Limb (tissue), 2 donors: ENCODE measurements around the gene PCBP4.
A peak's percentile ranks its signal among the peaks of the same experiment; 100 is the strongest.

Experiments
- DNase-seq, 2 donors: peaks; one replicate each; pipeline ENCODE4 v3.0.0-alpha.2; 2016; ENCODE audit errors: extremely low spot score in 2 of 2

Gene PCBP4

GRCh38 chr3:51974277-51974962 is 7.2 kb upstream of the PCBP4 start:
- DNase-seq: no peak

- no peak for DNase-seq
Measured at GRCh38 chr3:51971350-51971749, 4.1 kb upstream of the PCBP4 start.

GRCh38 chr3:51970606-51971300 is 3.5 kb upstream of the PCBP4 start:
- no peak for DNase-seq

GRCh38 chr3:51969841-51970240 is 2.6 kb upstream of the PCBP4 start:
- no peak for DNase-seq

GRCh38 chr3:51968883-51969678 is 1.8 kb upstream of the PCBP4 start:
- no peak for DNase-seq

- DNase-seq: peak; percentile 32 to 77
Measured at GRCh38 chr3:51968170-51968775, 1.0 kb upstream of the PCBP4 start.

GRCh38 chr3:51966922-51967383 is 301 bp downstream of the PCBP4 start:
- no peak for DNase-seq

GRCh38 chr3:51966486-51966885 is 768 bp downstream of the PCBP4 start:
- DNase-seq: no peak

- DNase-seq: no peak
Measured at GRCh38 chr3:51966016-51966415, 1.2 kb downstream of the PCBP4 start.

GRCh38 chr3:51964521-51964920 is 2.7 kb downstream of the PCBP4 start:
- no peak for DNase-seq

GRCh38 chr3:51963951-51964451 is 3.3 kb downstream of the PCBP4 start:
- DNase-seq: peak; percentile 27 to 78

GRCh38 chr3:51962854-51963530 is 4.3 kb downstream of the PCBP4 start:
- peak in 1 of 2 donors; percentile 12 for DNase-seq

- no peak for DNase-seq
Measured at GRCh38 chr3:51961602-51962569, 5.4 kb downstream of the PCBP4 start.

- DNase-seq: no peak
Measured at GRCh38 chr3:51961011-51961410, 6.2 kb downstream of the PCBP4 start.

- DNase-seq: no peak
Measured at GRCh38 chr3:51960386-51960785, 6.9 kb downstream of the PCBP4 start.

GRCh38 chr3:51959651-51960050 is 7.6 kb downstream of the PCBP4 start:
- DNase-seq: no peak

- DNase-seq: no peak
Measured at GRCh38 chr3:51958603-51959521, 8.4 kb downstream of the PCBP4 start.

GRCh38 chr3:51957520-51958205 is 9.6 kb downstream of the PCBP4 start:
- no peak for DNase-seq
